GM18499 (cell line): ENCODE results near the gene LRMDA.
"Not testable (repeated sequence)": the region's sequence is repeated elsewhere in the genome, so short reads cannot be mapped to it uniquely, and the experiment has no call there.

Experiments used
- ATAC-seq: cut with Tn5 transposase; IDR thresholded peaks from one replicate; pipeline ENCODE4 v1.9.1; 2021; ENCODE audit warnings: moderate number of reproducible peaks; ENCODE audit not compliant: insufficient read depth, unreplicated experiment

Gene LRMDA

DNA sequence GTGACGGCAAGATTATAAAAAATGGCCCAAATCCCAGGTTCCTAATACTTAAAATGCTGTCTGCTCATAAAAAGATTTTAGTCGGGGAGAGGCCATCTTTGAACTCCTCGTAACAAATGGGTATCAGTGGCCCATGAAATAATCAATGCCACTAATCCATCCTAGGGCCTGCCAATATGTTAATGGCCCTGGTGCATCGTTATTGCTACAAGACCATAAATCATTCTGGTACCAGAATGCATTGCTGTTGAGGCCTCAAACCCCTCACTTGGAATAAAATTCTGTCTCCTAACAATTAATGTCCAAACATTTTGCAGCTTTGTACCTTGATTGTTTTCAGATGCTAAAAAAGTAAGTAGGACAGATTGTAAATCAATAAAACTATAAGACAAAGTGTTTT lies 290.6 kb downstream of the LRMDA start:
- ATAC-seq = no peak

GRCh38 chr10:75722609-75723008 lies 291.2 kb downstream of the LRMDA start:
- ATAC-seq = no peak

- ATAC-seq = no peak
These were observed 292.0 kb downstream of the LRMDA start for GRCh38 chr10:75723319-75723980.

DNA sequence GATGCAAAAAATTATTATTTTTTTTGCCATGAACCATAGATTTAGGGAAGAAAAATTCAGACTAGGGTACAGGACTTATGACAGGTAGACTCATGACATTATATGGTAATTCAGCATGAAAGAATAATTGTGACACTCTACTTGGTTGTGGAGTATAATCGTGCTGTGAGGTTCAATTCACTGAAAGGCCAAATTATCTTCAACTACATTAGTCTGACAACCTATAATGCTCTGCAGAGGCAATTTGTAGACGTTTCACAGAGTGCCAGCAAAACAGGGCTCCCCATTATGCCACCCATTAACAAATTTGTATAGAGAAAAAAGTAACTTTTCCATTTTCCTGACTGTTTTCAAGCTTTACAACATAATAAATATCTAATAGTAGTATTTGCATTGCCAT lies 292.6 kb downstream of the LRMDA start:
- ATAC-seq = no peak

GRCh38 chr10:75726522-75727483 lies 295.4 kb downstream of the LRMDA start:
- ATAC-seq = no peak

- no peak for ATAC-seq
These were observed 299.4 kb downstream of the LRMDA start for GRCh38 chr10:75730847-75731246.

DNA sequence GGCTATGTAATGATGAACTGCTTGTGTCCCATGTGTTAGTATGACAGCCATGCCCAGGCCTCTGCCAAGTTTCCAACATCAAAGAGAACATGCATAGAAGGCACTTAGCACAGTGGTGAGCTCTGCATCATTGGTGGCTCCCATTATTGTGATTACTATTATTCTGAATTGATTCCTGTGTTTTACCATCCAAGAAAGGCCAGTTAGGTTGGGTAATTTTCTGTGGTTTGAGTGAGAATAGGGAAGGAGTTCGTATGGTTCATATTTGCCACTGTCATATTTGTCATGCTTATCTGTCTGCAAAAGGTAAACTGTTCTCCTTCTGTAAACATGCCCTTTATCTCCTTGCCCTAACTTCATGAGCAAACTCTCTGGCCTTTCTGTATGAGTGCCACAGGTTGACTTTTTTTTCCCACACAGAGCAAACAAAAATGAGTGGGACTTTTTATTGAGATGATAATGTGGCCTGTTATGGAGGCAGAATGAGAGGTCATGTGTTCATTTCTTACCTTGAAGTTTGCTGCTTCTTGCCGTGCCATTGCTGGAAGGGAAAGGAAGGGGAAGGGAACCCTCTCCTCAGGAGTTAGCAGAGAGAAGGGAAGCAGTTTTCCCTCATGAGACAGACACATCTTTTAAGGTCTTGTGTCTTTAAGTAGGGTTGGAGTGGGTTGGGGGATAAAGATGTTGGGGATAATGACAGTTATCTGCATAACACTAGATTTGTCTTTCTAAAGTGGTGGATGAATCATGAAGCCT lies 301.9 kb downstream of the LRMDA start:
- no peak for ATAC-seq

- ATAC-seq = no peak
These were observed 304.8 kb downstream of the LRMDA start for GRCh38 chr10:75736151-75736640.

GRCh38 chr10:75736889-75737579 lies 305.6 kb downstream of the LRMDA start:
- no peak for ATAC-seq

GRCh38 chr10:75737580-75737949 lies 306.1 kb downstream of the LRMDA start:
- no peak for ATAC-seq

DNA sequence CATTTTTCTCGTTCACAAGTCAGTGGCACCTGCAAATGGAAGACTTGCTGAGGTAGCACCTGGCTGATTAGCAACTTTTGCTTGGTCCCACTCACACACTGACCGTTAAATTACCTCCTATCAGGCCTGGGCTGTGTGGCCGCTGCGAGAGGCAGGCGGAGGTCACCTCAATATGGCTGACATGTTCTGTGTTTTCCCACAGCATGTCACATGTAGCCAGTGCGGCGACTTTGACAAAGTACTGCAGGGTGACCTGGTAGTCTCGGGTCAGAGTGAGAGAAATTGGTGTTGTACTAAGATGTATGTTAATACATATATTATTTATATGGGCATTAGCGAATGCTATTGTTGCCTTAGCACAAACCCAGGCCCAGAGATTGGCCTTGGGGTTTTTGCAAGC lies 307.5 kb downstream of the LRMDA start:
- no peak for ATAC-seq

DNA sequence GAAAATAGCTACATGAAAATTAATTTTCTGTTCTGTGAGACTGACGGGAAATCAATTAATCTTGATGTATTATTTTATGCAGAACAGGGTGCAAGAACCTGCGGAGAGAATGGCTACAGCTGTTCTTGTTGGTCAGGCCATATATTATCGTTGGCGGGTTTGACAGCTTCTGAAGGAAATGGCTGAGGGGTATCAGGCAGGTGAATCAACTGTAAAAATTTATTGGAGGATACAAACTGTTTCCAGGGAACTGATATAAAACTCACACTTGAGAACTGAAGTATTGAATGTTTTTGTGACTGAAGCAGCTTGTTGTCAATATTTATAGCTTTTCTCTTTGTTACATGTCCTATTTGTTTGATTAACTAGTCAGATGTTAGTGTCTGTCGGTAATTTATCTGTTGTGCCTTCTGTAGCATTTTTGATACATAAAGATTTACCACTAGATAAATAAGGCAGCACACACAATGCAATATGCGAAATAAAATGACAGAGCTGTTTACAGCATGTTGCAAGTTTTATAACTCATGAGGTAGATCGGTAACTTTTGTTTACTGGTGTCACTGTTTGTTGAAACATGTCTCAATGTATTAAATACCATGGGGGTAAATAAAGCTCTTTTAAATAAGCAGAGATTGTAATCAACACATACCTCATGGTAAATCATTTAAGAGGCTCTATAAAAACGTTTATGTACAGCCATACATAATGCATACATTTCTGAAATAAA lies 308.2 kb downstream of the LRMDA start:
- no peak for ATAC-seq

DNA sequence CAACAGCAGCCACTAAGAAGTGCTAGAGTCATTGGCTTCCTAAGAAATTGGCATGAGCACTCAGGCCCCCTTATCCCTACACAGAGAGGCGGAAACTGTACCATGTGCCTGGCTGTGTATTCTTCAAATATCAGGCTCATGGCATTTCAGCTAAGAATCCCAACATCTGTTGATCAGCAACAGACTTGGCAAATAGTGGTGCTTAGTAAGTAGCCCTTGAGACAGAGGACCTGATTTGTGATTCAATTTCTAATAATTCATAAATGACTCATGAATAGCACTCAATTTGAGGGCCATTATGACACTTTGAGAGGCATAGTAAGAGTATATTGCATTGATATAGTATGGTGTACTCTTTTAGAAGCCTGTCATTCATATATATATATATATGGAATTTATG lies 309.1 kb downstream of the LRMDA start:
- no peak for ATAC-seq

- ATAC-seq = no peak
These were observed 310.9 kb downstream of the LRMDA start for GRCh38 chr10:75742355-75742754.

GRCh38 chr10:75743291-75743778 lies 311.9 kb downstream of the LRMDA start:
- ATAC-seq = no peak

- ATAC-seq = no peak
These were observed 312.8 kb downstream of the LRMDA start for GRCh38 chr10:75744261-75744660.

DNA sequence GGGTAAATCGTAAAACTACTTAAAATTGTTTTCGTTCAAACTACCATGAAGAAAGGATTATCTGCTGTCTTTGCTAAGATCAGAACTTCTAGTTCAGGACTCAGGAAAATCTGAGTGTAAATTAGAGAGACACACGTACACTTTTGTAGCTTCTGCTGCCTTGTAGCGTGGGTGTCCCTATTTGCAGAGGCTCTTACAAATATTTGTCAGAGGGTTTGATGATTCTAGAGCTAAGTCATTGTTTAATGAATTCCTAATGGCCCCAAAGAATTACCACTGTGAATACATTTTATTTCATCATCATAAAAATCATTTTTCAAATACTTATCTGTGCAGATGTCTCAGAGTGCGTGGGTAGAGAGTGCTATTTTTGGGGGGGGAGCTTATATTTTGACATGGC lies 314.9 kb downstream of the LRMDA start:
- ATAC-seq = no peak

DNA sequence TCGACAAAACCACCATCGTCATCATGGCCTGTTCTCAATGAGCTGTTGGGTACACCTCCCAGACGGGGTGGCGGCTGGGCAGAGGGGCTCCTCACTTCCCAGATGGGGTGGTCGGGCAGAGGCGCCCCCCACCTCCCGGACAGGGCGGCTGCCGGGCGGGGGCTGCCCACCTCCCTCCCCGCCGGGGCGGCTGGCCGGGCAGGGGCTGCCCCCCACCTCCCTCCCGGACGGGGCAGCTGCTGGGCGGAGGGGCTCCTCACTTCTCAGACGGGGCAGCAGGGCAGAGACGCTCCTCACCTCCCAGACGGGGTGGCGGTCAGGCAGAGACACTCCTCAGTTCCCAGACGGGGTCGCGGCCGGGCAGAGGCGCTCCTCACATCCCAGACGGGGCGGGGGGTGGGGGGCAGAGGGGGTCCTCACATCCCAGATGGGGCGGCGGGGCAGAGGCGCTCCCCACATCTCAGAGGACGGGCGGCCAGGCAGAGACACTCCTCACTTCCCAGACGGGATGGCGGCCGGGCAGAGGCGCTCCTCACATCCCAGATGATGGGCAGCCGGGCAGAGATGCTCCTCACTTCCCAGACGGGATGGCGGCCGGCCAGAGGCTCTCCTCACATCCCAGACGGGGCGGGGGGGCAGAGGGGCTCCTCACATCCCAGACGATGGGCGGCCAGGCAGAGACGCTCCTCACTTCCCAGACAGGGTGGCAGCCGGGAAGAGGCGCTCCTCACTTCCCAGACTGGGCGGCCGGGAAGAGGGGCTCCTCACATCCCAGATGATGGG lies 318.9 kb downstream of the LRMDA start:
- not testable (repeated sequence) for ATAC-seq

DNA sequence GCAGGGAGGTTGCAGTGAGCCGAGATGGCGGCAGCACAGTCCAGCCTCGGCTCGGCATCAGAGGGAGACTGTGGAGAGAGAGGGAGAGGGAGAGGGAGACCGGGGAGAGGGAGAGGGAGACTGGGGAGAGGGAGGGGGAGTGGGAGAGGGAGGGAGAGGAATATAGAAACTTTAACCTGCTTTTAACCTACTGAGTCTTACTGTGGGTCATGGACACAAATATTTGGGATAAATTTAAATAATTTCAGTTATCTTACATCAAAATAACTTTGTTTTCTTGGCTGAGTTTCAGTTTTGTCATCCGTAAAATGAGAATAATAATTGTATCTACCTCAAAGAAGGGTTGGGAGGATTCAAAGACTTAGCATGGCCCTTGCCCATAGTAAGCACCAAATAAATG lies 319.8 kb downstream of the LRMDA start:
- ATAC-seq = no peak
